GM12892 (cell line): ENCODE results near the gene RAB31.

Experiments used
- POLR2A ChIP-seq: IDR thresholded peaks from 2 replicates; pipeline ENCODE4 v1.6.1; 2011; ENCODE audit warnings: low read depth, low read length, control low read depth
- POLR2AphosphoS5 ChIP-seq: IDR thresholded peaks from 2 replicates; pipeline ENCODE4 v1.6.1; 2011; ENCODE audit warnings: low read depth, low read length, control low read depth
- TAF1 ChIP-seq: IDR thresholded peaks from 2 replicates; pipeline ENCODE4 v1.6.1; 2011; ENCODE audit warnings: low read depth, mild to moderate bottlenecking, control low read depth, low read length, borderline replicate concordance

DNA sequence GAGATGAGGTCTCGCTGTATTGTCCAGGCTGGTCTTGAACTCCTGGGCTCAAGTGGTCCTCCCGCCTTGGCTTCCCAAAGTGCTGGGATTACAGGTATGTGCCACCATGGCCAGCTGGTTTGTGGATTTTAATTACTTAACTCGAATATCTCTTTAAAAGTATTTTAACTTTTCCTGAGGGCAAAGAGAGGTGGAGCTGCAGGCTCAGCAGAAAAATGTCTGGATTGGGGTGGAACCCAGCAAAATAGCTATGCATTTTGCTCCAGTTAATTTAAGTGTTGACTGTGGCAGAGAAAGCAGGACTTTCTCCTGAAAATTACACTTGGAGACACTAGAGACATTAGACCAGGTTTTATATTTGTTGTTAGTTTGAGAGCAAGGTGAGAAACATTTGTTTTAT is 142.2 kb downstream of the RAB31 start:
- no peak for TF ChIP-seq POLR2A
- TF ChIP-seq POLR2AphosphoS5: no peak
- no peak for TF ChIP-seq TAF1
